Gastroesophageal sphincter (tissue), 3 donors: Measurements from ENCODE around the gene SMIM27.

Experiments used
- CTCF ChIP-seq, 4 experiments: fragments of 200-600 bp in 2 of 4; fragments of 450-650 bp in 2 of 4; sonication (generic) in 1 of 4; IDR thresholded peaks; one replicate each; pipeline ENCODE4 v1.5.1; 2017 to 2019; ENCODE audit warnings: antibody characterized with exemption in 4 of 4, mild to moderate bottlenecking in 2 of 4, moderate library complexity in 2 of 4
- EP300 ChIP-seq: sonication (generic); formaldehyde crosslinking; IDR thresholded peaks from one replicate; pipeline ENCODE4 v1.6.1; 2017; ENCODE audit warnings: antibody characterized with exemption, mild to moderate bottlenecking

GRCh38 chr9:32558408-32558934, 6.3 kb downstream of the SMIM27 start:
- TF ChIP-seq CTCF (IDR thresholded peaks at IDR 0.05) (no peak), EP300 (no peak)
